ENCODE data around the gene RFX4.

The RFX4 gene

GRCh38 chr12:106582641-106583230, at the start of gene RFX4:
TSS of gene RFX4 (plus strand) at chr12:106583004. CDS start at chr12:106583321, 317 bp downstream.
- DNase-seq (ENCODE audit: low read depth, low spot score): no peak

DNA sequence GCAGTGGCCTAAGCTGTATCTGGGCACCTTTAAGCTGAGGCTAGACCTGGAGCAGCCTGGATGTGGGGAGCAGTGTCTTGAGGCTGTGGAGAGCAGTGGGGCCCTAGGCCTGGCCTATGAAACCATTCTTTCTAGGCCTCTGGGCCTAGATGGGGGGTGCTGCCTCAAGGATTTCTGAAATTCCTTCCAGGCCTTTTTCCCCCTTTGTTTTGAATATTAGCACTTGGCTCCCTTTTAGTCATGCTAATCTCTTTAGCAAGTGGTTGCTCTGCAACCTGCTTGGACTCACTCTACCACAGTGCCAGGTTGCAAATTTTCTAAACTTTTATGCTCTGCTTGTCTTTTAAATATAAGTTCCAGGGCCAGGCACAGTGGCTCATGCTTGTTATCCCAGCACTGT, 41.6 kb upstream of the RFX4 start:
- no peak for DNase-seq (ENCODE audit: low read depth, low spot score)

DNA sequence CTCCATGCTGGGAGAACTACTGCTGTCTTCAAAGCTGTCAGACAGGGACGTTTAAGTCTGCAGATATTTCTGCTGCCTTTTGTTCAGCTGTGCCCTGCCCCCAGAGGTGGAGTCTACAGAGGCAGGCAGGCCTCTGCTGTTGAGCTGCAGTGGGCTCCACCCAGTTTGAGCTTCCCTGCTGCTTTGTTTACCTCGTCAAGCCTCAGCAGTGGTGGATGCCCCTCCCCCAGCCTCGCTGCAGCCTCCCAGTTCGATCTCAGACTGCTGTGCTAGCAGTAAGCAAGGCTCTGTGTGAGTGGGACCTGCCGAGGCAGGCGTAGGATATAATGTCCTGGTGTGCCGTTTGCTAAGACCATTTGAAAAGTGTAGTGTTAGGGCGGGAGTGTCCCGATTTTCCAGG, 31.4 kb upstream of the RFX4 start:
- no peak for DNase-seq (ENCODE audit: low read depth, low spot score)

- no peak for DNase-seq (ENCODE audit: low read depth, low spot score)
Observed at GRCh38 chr12:106552228-106552627, 30.6 kb upstream of the RFX4 start.

DNA sequence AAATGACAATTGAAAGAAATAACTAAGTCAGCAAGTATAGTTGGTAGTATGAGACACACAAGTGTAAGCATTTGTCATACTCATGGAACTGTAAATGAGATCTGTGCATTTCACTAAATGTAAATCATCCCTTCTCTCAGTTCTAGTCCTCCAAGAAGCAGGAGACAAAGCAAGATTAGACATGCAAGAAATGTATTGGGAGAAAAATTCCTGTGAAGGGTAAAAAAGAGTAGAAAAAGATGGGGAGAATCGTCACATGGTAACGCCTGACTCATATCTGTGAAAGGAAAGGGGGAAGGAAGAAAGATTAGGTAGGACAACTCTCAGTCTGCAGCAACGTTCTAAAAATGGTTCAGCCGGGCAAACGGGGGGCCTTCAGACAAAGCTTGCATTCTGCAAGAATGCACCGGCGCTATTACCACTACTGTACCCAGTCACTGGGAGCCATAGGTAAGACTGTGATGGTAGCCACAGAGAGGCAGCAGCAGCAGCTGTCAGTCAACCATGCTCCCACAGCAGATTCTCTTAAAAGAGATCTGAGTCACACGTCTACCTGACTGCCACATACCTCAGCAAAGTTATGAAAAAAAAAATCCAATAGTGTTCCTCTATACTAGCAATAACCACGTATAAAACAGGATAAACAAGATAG, 18.0 kb upstream of the RFX4 start:
- no peak for DNase-seq (ENCODE audit: low read depth, low spot score)

GRCh38 chr12:106566771-106567170, 16.0 kb upstream of the RFX4 start:
- DNase-seq (ENCODE audit: low read depth, low spot score): no peak

GRCh38 chr12:106573239-106573638, 9.6 kb upstream of the RFX4 start:
- no peak for DNase-seq (ENCODE audit: low read depth, low spot score)

DNA sequence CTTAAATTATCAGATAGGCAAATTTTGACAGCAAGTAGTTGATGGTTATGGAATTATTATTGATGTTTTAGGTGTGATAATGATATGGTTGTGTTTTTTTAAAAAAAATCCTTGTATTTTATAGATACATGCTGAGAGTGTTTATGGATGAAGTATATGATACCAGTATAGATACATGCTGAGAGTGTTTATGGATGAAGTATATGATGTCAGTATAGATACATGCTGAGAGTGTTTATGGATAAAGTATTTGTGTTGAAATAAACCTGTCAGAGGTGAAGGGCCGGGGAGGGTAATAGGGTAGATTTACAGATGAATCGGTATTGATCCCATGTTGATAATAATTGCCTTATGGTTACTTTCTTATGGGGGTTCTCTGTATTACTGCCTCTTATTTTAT, 6.0 kb upstream of the RFX4 start:
- no peak for DNase-seq (ENCODE audit: low read depth, low spot score)

DNA sequence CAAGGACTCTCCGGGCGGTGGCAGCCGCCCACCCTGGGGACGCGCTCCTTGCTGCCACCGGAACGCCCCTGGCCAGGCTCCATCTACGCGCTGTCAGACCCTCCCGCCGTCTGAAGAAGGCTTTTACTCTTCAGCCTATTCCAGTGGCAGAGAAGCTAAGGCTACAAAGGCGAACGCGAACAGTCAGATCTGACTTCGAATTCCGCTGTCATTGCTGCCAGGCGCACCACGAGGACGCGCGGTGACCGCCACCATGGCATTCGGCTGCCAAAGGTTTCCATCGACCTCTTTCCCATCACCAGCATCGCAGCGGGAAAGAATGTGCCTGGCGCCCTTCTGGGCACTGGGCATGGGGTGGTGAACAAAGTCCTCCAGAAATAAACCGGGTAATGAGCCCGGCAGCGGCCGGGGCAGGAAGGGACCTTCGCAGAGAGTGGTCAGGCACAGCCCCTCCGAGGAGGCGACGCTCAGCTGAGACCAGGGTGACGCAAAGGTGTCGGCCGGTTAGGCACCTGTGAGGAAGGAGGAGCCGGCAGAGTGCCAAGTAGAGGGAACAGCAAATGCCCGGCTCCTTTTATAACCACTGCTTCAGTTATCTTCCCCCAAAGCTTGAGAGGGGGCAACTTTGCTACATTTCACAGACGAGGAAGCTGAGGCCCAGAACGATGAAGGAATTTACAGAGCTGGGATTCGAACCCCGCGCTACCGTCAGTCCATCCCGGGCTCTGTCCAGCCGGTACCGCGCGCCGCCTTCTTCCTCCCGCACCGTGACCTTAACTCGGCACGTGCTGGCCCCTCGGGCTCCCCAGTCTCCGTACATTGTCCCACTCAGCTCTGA, 1.9 kb upstream of the RFX4 start:
- no peak for DNase-seq (ENCODE audit: low read depth, low spot score)

GRCh38 chr12:106581543-106582248, 1.1 kb upstream of the RFX4 start:
- no peak for DNase-seq (ENCODE audit: low read depth, low spot score)

DNA sequence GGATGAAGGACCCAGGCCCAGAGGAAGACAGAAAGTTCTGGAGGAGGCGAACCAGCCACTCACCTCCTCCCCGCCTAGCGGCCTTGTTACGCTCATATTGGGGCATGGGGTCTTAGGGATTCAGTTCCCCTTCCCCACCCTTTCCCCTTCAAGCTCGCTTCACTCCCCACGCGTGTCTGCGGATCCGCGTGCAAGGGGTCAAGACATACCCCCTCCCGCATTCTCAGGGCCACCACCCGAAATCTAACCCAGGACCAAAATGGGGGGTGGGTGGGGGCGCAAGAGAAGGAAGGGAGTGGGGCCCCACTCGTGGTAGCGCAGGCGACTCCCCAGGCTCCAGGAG, 584 bp upstream of the RFX4 start:
- DNase-seq (ENCODE audit: low read depth, low spot score): no peak

DNA sequence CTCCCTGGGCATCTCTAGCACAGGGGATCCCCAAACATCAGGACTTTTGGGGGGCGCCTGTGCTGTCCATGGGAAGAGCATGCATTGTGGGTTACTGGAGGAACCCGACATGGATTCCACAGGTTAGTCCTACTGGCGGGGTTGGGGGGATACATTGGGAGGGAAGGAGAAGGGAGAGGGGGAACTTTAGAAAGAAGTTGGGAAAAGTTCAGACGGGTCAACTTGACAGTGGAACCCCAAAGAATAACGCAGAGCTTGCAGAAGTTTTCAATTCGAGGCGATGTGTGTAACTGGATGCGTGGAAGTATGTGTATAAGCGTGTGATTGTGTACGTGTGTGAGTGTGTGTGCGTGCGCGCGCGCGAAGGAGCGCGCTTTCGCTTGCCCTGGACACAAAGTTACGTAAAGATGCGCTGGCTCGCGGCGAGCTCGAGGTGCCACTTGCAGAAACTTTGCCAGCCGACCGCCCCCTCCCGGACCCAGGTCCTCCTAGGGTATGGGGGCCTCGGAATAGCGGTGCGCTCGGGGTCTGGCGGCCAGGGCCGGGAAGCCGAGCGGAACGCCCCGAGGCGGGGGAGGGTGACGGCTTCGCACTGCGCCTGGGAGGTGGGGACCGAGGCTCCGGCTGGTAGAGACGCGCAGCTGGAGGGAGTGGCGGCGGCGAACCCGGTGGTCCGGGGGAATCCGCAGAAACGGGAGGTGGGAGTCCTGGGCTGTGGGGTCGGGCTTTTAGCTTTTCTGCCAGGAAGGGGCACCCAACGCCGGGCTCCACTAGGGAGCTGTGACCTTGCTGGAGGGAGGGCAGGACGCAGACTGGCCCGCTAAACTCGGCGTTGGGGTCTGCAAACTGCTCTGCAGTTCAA, 669 bp downstream of the RFX4 start:
- no peak for DNase-seq (ENCODE audit: low read depth, low spot score)

DNA sequence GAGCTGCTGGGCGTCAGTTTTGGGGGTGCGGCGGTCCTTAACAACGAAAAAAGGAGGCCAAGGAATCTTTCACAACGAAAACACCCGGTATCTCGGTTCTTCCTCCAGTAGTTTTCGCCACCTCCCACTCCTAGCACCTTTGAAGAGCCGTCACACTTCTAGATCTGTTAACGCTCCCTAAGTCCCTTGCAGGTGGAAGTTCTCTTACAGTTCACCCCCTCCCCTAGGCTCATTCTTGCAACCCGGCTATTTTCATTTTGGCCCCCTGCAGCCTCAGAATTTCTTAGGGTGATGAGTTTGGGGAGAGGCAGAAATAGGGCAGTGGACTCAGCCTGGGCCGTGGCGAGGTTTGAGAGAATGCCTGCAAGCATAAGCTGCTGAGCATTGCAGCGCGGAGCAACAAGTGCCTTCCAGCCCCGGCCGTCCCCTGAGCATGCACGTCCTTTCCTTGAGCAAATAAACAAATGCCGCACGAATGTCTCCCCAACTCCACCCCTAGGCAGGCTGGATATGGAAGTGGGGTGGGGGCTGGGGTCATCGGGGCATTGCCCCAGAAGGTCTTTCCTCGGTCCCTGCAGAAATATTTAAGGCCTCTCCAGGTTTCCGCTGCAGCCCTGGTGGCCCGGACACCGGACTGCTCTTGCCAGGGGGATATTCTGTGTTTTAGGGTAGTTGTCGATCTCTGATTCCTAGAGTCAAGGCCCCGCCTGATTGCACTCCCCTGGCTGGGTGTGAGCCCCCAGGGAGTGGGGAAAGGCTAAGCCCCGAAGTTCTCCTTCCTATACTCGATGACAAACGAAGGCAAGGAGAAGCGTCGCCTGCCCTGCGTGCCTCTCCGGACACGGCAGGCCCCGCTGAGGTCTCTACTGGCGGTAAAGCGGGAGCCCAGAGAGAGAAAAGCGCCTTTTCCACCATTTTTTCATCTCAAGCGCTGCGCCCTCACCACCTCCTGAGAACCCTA, 1.6 kb downstream of the RFX4 start:
- DNase-seq (ENCODE audit: low read depth, low spot score): no peak

DNA sequence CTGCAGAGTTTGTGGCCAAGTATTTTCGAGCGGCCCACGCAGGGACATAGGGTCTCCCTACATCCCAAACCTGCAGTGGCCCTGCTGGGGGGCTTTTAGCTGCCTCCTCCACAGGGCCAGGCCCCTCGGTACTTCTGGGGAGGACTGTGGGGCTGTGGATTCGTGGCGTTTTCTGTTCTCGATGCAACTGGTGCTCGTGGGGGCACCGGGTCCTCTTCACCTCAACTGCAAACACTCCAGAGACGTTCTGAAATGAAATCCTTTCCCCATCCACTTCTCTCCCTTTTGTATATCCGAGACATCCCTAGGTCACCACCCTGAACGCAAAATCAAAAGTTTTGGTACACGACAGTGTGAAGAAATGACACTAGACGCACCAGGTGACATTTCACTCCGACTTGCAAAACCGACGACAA, 2.3 kb downstream of the RFX4 start:
- no peak for DNase-seq (ENCODE audit: low read depth, low spot score)

DNA sequence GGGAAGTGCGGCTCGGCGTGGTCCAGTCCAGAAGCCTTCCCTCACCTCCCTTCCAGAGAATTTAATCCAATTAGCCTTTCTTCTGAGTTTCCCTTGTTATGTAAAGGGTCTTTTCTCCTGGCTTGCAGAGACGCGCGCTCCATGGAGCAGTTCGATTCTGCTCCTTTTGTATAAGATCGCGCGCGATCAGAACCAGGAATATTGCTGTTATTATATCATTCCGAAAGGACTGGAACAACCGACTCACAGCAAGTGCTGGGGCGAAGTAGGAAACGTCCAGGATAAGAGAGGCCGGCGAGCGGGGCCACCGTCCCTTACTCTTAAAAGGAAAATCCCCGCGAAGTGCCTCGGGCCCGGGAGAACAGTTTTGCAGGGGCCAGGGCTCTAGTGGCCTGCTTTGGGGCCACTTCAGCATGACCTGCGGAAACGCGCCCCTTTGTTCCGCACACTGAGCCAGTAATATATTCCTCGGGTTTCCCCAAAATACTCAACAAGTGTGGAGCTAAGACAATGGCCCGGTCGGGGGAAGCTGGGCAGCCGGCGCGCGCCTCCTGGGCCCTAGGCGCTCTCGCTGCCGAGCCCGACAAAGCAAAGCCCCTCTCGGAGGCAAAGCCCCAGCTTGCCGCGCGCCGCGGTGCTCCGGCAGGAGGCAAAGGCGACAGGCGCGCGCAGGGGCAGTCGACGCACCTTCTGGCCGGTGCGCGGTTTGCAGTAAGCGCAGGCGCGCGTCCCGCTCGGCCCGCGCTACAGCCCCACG, 2.9 kb downstream of the RFX4 start:
- no peak for DNase-seq (ENCODE audit: low read depth, low spot score)

GRCh38 chr12:106586278-106586802, 3.5 kb downstream of the RFX4 start:
- no peak for DNase-seq (ENCODE audit: low read depth, low spot score)

DNA sequence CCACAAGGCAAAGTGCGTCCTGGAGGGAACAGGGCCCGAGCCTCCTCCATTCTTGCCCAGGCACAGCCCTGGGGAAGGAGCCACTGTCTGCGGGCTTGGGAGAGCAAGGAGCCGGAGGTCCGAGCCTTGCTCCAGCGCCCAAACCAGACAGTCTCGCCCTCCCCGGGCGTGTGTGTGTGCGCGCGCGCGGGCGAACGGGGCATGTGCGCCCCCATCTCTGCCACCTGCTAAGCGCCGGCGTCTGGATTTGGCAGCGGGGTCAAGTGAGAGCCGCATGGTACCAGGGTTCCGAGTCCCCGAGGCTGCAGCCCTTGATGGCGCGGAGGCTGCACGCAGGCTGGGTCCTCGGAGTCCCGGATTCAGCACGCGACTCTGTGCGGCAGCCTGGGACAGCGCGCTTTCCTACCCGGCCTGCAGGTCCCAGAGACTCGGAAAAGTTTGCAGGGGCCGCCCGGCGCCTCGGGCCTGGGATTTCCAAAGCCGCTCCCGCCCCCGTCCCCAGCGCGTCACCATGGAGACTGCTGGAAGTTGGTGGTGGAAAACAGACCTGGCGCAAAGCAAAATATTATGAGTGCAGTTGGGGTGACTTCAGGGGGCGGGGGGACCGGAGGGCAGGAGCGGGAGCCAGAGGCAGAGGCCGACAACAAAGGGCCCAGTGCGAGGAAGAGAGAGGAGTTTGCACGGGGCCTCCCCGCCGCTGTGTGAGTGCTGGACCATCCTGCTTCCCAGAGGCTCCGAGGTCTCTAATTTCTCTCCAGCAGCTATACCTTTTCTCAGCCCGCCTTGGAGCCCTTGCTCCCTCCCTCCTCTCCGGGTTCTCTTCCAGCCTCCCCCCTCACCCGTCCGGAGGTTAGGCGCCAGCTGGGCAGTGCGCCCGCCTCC, 4.2 kb downstream of the RFX4 start:
- DNase-seq (ENCODE audit: low read depth, low spot score): no peak

GRCh38 chr12:106588771-106589170, 6.0 kb downstream of the RFX4 start:
- no peak for DNase-seq (ENCODE audit: low read depth, low spot score)
